K562 (cell line): ENCODE results near the gene CCDC78. TPM values are rescaled to one million over a fixed set of nuclear protein-coding genes. Genes with fewer than 3 reads are reported as not detected.

Experiments used
- ARNT ChIP-seq, 2 experiments: fragments of 450-650 bp; IDR thresholded peaks; 2 replicates each; pipeline ENCODE4 v1.6.1; 2016; ENCODE audit warnings: mild to moderate bottlenecking in 1 of 2
- BHLHE40 ChIP-seq: IDR thresholded peaks from 2 replicates; pipeline ENCODE4 v1.6.1; 2011; ENCODE audit warnings: low read length, improper control_type of control experiment
- CBFB ChIP-seq: sonication (generic); formaldehyde crosslinking; IDR thresholded peaks from 2 replicates; pipeline ENCODE4 v1.4.0; 2020; ENCODE audit warnings: mild to moderate bottlenecking, missing genetic modification reagents
- CXXC5 ChIP-seq: fragments of 250-450 bp; sonication (Bioruptor Pico); IDR thresholded peaks from 2 replicates; pipeline ENCODE4 v1.8.0; 2022; ENCODE audit warnings: inconsistent platforms, mild to moderate bottlenecking, moderate library complexity
- DNMT1 ChIP-seq: fragments of 450-650 bp; IDR thresholded peaks from 2 replicates; pipeline ENCODE4 v1.6.1; 2016; ENCODE audit warnings: antibody characterized with exemption, mild to moderate bottlenecking
- FOXM1 ChIP-seq, 2 experiments: fragments of 450-650 bp in 1 of 2; sonication (generic) in 1 of 2; formaldehyde crosslinking in 1 of 2; IDR thresholded peaks; 2 replicates each; pipeline versions ENCODE4 v1.6.1 to v1.9.0; 2017 to 2022; ENCODE audit warnings: low read depth in 2 of 2, mild to moderate bottlenecking in 2 of 2, missing genetic modification reagents in 1 of 2, moderate library complexity in 1 of 2
- HDAC1 ChIP-seq, 2 experiments: fragments of 450-650 bp; IDR thresholded peaks; 2 replicates each; pipeline ENCODE4 v1.6.1; 2016 to 2017; ENCODE audit warnings: inconsistent platforms in 1 of 2, mild to moderate bottlenecking in 1 of 2, moderate library complexity in 1 of 2
- HSF4 ChIP-seq: fragments of 250-450 bp; sonication (Bioruptor Pico); IDR thresholded peaks from 2 replicates; pipeline ENCODE4 v2.1.2; 2022; ENCODE audit warnings: mild to moderate bottlenecking, moderate library complexity, borderline replicate concordance
- IFI16 ChIP-seq: fragments of 250-450 bp; sonication (Bioruptor Pico); IDR thresholded peaks from 2 replicates; pipeline ENCODE4 v2.1.2; 2022; ENCODE audit warnings: mild to moderate bottlenecking, inconsistent platforms
- MCM7 ChIP-seq, 2 experiments: fragments of 450-650 bp; IDR thresholded peaks; 2 replicates each; pipeline ENCODE4 v1.6.1; 2016 to 2018
- MIER1 ChIP-seq: fragments of 450-650 bp; IDR thresholded peaks from 2 replicates; pipeline ENCODE4 v1.6.1; 2016; ENCODE audit warnings: antibody characterized with exemption, mild to moderate bottlenecking, low read depth
- NFE2 ChIP-seq: IDR thresholded peaks from 2 replicates; pipeline ENCODE4 v1.6.1; 2014; ENCODE audit warnings: antibody characterized with exemption, low read depth
- SAFB ChIP-seq: fragments of 200-400 bp; formaldehyde crosslinking; IDR thresholded peaks from 2 replicates; pipeline ENCODE4 v1.6.1; 2017; ENCODE audit warnings: low read depth, low read length, borderline replicate concordance
- SETDB1 ChIP-seq: IDR thresholded peaks from one replicate; pipeline ENCODE4 v1.6.1; 2012; ENCODE audit warnings: low read length, control low read depth, inconsistent platforms
- U2AF1 ChIP-seq: fragments of 200-400 bp; formaldehyde crosslinking; optimal IDR thresholded peaks from 2 replicates; pipeline ENCODE3; 2017; ENCODE audit warnings: mild to moderate bottlenecking, low read depth, low read length, moderate library complexity
- ZNF253 ChIP-seq: fragments of 250-450 bp; sonication (Bioruptor Pico); conservative IDR thresholded peaks from 2 replicates; pipeline ENCODE4 v1.6.1; 2021; ENCODE audit warnings: mild to moderate bottlenecking
- polyA plus RNA-seq, 8 experiments: library from polyadenylated mRNA; depleted of rRNA in 4 of 8; stranded (reverse) in 5 of 8; unstranded in 3 of 8; fragments of >200 nt; fragmentation: Nextera tagmentation in 2 of 8; fragmentation: Illumina TruSeq in 1 of 8; extraction: Ambion mirVana in 2 of 8; extraction: Trizol in 1 of 8; gene quantifications; 2 replicates each; pipeline versions ENCODE4 v1.2.1 to v1.2.3, GENCODE V29; 2011 to 2014; ENCODE audit warnings: inconsistent platforms in 1 of 8, missing spikeins in 1 of 8
- total RNA-seq, 7 experiments: library from RNA; depleted of rRNA in 6 of 7; stranded (reverse); fragments of >200 nt in 6 of 7; fragmentation: Illumina TruSeq in 2 of 7; extraction: Trizol in 2 of 7; gene quantifications; 2 replicates each; pipeline versions ENCODE4 v1.2.1 to v1.2.3, GENCODE V29; 2011 to 2021; ENCODE audit warnings: low replicate concordance in 1 of 7
- TF ChIP-seq, protein P1 (sequence below), 3 experiments: fragments of 200-800 bp in 1 of 3; fragments of 250-450 bp in 1 of 3; fragments of 450-650 bp in 1 of 3; sonication (Bioruptor Pico) in 1 of 3; sonication (Bioruptor generic) in 1 of 3; formaldehyde crosslinking in 1 of 3; IDR thresholded peaks; 2 replicates each; pipeline versions ENCODE4 v1.6.1 to v1.8.0; 2016 to 2022; ENCODE audit warnings: mild to moderate bottlenecking in 2 of 3, missing genetic modification characterization in 2 of 3, missing compliant biosample characterization in 1 of 3, moderate library complexity in 1 of 3
- TF ChIP-seq, protein P2 (sequence below): fragments of 450-650 bp; formaldehyde crosslinking; IDR thresholded peaks from 2 replicates; pipeline ENCODE4 v1.4.0; 2020; ENCODE audit warnings: mild to moderate bottlenecking, moderate library complexity
- TF ChIP-seq, protein P3 (sequence below): fragments of 450-650 bp; conservative IDR thresholded peaks from 2 replicates; pipeline ENCODE4 v1.6.1; 2016; ENCODE audit warnings: missing genetic modification characterization, low read depth, mild to moderate bottlenecking, control low read depth, missing compliant biosample characterization
- TF ChIP-seq, protein P4 (sequence below): fragments of 450-650 bp; formaldehyde crosslinking; IDR thresholded peaks from 2 replicates; pipeline ENCODE4 v1.4.0; 2022; ENCODE audit warnings: missing genetic modification characterization

CCDC78 gene
- total and polyA plus RNA-seq, 9 of the 15 experiments (the other 6 are each of a cell fraction or from before 2014, with no cell fraction given): 0.24 to 17.7 (median 2.9) TPM

DNA sequence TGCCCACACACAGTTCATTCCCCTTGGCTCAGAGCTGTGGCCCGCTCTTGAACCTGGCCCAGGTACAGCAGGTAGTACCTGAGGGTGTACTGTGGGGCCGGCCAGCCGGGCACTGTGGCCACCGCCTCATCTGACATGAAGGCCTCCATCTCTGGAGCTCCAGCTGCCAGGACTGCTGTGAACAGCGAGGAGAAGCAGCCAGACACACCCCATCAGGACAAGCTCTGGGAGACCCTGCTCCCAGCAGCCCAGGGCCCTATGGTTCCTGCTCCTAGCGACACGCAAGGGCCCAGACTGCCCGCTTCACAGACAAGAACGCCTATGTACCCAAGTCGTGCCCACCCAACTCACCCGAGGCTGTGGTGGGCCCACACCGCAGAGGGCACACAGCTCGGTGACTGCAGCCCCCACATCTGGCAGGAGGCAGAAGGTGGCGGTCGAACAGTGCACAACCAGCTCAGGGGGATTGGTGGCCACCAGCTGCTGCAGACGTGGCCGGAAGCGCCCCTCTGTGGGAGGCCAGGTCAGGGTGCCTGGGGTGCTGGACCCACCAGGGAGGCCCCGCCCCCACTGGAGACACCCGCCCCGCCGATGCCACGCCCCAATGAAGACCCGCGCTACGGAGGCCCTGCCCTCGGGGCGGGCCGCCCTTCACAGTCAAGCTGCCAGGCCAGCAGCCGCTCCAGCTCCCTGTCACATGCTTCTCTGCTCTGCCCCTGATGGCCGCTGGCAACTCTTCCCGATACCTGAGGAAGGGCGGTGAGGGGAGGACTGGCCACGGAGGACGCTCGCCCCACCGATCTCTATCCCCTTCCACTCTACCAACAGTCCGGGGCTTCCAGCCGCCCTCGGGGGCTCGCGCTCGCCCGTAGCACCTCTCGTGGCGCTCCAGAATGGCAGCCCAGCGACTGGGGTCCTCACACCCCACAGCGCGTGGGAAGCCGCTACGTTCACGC lies 47.1 kb downstream of the CCDC78 start (continued):
- TF ChIP-seq, protein P1, sequence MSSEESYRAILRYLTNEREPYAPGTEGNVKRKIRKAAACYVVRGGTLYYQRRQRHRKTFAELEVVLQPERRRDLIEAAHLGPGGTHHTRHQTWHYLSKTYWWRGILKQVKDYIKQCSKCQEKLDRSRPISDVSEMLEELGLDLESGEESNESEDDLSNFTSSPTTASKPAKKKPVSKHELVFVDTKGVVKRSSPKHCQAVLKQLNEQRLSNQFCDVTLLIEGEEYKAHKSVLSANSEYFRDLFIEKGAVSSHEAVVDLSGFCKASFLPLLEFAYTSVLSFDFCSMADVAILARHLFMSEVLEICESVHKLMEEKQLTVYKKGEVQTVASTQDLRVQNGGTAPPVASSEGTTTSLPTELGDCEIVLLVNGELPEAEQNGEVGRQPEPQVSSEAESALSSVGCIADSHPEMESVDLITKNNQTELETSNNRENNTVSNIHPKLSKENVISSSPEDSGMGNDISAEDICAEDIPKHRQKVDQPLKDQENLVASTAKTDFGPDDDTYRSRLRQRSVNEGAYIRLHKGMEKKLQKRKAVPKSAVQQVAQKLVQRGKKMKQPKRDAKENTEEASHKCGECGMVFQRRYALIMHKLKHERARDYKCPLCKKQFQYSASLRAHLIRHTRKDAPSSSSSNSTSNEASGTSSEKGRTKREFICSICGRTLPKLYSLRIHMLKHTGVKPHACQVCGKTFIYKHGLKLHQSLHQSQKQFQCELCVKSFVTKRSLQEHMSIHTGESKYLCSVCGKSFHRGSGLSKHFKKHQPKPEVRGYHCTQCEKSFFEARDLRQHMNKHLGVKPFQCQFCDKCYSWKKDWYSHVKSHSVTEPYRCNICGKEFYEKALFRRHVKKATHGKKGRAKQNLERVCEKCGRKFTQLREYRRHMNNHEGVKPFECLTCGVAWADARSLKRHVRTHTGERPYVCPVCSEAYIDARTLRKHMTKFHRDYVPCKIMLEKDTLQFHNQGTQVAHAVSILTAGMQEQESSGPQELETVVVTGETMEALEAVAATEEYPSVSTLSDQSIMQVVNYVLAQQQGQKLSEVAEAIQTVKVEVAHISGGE (CRISPR knock-in tag; IDR thresholded peaks at IDR 0.05): no peak
- no peak for TF ChIP-seq HSF4
- no peak for TF ChIP-seq U2AF1
- no peak for TF ChIP-seq ZNF253 (CRISPR knock-in tag)
- TF ChIP-seq, protein P2, sequence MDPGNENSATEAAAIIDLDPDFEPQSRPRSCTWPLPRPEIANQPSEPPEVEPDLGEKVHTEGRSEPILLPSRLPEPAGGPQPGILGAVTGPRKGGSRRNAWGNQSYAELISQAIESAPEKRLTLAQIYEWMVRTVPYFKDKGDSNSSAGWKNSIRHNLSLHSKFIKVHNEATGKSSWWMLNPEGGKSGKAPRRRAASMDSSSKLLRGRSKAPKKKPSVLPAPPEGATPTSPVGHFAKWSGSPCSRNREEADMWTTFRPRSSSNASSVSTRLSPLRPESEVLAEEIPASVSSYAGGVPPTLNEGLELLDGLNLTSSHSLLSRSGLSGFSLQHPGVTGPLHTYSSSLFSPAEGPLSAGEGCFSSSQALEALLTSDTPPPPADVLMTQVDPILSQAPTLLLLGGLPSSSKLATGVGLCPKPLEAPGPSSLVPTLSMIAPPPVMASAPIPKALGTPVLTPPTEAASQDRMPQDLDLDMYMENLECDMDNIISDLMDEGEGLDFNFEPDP (CRISPR knock-in tag): no peak
- TF ChIP-seq, protein P3, sequence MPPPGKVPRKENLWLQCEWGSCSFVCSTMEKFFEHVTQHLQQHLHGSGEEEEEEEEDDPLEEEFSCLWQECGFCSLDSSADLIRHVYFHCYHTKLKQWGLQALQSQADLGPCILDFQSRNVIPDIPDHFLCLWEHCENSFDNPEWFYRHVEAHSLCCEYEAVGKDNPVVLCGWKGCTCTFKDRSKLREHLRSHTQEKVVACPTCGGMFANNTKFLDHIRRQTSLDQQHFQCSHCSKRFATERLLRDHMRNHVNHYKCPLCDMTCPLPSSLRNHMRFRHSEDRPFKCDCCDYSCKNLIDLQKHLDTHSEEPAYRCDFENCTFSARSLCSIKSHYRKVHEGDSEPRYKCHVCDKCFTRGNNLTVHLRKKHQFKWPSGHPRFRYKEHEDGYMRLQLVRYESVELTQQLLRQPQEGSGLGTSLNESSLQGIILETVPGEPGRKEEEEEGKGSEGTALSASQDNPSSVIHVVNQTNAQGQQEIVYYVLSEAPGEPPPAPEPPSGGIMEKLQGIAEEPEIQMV (tag): no peak
- TF ChIP-seq SAFB: peak; percentile 64; the same call in 1 of the 2 replicates
- TF ChIP-seq MIER1: no peak
- TF ChIP-seq ARNT (IDR thresholded peaks at IDR 0.05): no peak
- TF ChIP-seq BHLHE40: no peak
- 0 out of 2 replicates have a peak, but pooled peaks have one; percentile 2 for TF ChIP-seq CXXC5 (CRISPR knock-in tag)
- TF ChIP-seq IFI16 (CRISPR knock-in tag): no peak
- TF ChIP-seq NFE2: no peak
- no peak for TF ChIP-seq CBFB
- no peak for TF ChIP-seq FOXM1 (IDR thresholded peaks at IDR 0.05; ENCODE audit: low read depth)
- no peak; the same call in 1 of the 2 replicates for TF ChIP-seq FOXM1 (CRISPR knock-in tag; IDR thresholded peaks at IDR 0.05; ENCODE audit: low read depth)
- TF ChIP-seq DNMT1: no peak
- TF ChIP-seq, protein P4, sequence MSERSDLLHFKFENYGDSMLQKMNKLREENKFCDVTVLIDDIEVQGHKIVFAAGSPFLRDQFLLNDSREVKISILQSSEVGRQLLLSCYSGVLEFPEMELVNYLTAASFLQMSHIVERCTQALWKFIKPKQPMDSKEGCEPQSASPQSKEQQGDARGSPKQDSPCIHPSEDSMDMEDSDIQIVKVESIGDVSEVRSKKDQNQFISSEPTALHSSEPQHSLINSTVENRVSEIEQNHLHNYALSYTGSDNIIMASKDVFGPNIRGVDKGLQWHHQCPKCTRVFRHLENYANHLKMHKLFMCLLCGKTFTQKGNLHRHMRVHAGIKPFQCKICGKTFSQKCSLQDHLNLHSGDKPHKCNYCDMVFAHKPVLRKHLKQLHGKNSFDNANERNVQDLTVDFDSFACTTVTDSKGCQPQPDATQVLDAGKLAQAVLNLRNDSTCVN (CRISPR knock-in tag): no peak
- TF ChIP-seq SETDB1: no peak
- no peak for TF ChIP-seq MCM7 (IDR thresholded peaks at IDR 0.05)
- TF ChIP-seq HDAC1 (IDR thresholded peaks at IDR 0.05): peak in 1 of 2 experiments; percentile 80; a peak in 2 of 4 replicates
